GM12878 (cell line): ENCODE data around the gene COPS8. TPM values are rescaled to one million over a fixed set of nuclear protein-coding genes. Genes with fewer than 3 reads are reported as not detected.

ENCODE experiments used
- ATAC-seq: fragments of 200-7000 bp; cut with Tn5 transposase; 3 replicates; pipeline ENCODE4 v1.9.1; 2020; ENCODE audit warnings: mild to moderate bottlenecking, moderate library complexity
- BruUV-seq: library from RNA; stranded (reverse); fragments of 400-500 nt; replicated peaks from 2 replicates; lab custom pipeline; 2021; lab: Mats Ljungman, UMichigan
- CTCF ChIA-PET: fragments of 300-600 bp; sonication (Branson Sonifier 250); formaldehyde crosslinking; extraction: SDS; loops from one replicate; lab custom pipeline; 2021; ENCODE audit warnings: inconsistent platforms; lab: Yijun Ruan, JAX
- POLR2A ChIA-PET: fragments of 350-600 bp; formaldehyde crosslinking; extraction: SDS; loops from one replicate; lab custom pipeline; 2021; ENCODE audit warnings: inconsistent platforms; lab: Charles Lee
- RAD21 ChIA-PET: fragments of 300-600 bp; sonication (Branson Sonifier 250); formaldehyde crosslinking; loops from one replicate; lab custom pipeline; 2023; ENCODE audit warnings: antibody characterized with exemption; ENCODE audit not compliant: unreplicated experiment; lab: Charles Lee
- SMC1A ChIA-PET: fragments of 300-600 bp; sonication (Branson Sonifier 250); formaldehyde crosslinking; loops from one replicate; lab custom pipeline; 2023; ENCODE audit not compliant: unreplicated experiment, uncharacterized antibody; lab: Charles Lee
- DNase-seq: peaks from one replicate; pipeline ENCODE4 v3.0.0-alpha.2; 2011; ENCODE audit warnings: low read depth, low spot score
- FAIRE-seq: peaks from 3 replicates; lab custom pipeline; 2011; peaks lifted over from hg19 to GRCh38; lab: Jason Lieb, UNC
- H2AFZ ChIP-seq: 2 replicates; pipeline ENCODE4 v1.6.0; 2011; ENCODE audit warnings: low read depth, low read length, control low read depth; ENCODE audit not compliant: control insufficient read depth
- H3K27ac ChIP-seq: 2 replicates; pipeline ENCODE4 v1.5.1; 2011; ENCODE audit warnings: control low read depth; ENCODE audit not compliant: control insufficient read depth, insufficient read depth
- H3K27me3 ChIP-seq, 2 experiments: replicated peaks in 1 of 2; 2 replicates each; pipeline versions ENCODE4 v1.6.0 to v1.6.1; 2011; ENCODE audit warnings: low read length in 1 of 2; ENCODE audit not compliant: control insufficient read depth in 2 of 2, insufficient read depth in 2 of 2
- H3K36me3 ChIP-seq, 2 experiments: 2 replicates each; pipeline ENCODE4 v1.5.1; 2011; ENCODE audit warnings: low read length in 1 of 2; ENCODE audit not compliant: control insufficient read depth in 2 of 2, insufficient read depth in 2 of 2
- H3K4me1 ChIP-seq: 2 replicates; pipeline ENCODE4 v1.6.1; 2011; ENCODE audit warnings: mild to moderate bottlenecking, low read length, moderate library complexity, mixed read lengths; ENCODE audit not compliant: control insufficient read depth, insufficient read depth
- H3K4me2 ChIP-seq: 2 replicates; pipeline ENCODE4 v1.6.0; 2011; ENCODE audit warnings: control low read depth; ENCODE audit not compliant: control insufficient read depth, insufficient read depth
- H3K4me3 ChIP-seq: fragments of 200-600 bp; sonication (generic); 2 replicates; pipeline ENCODE4 v1.5.1; 2016
- H3K79me2 ChIP-seq: 2 replicates; pipeline ENCODE4 v1.6.0; 2011; ENCODE audit warnings: low read length; ENCODE audit not compliant: control insufficient read depth, insufficient read depth
- H3K9ac ChIP-seq: 2 replicates; pipeline ENCODE4 v1.8.0; 2011; ENCODE audit warnings: low read length, control low read depth, mixed read lengths; ENCODE audit not compliant: control insufficient read depth, insufficient read depth
- H3K9me3 ChIP-seq: replicated peaks from 3 replicates; pipeline ENCODE4 v1.5.1; 2011; ENCODE audit warnings: mild to moderate bottlenecking, low read length; ENCODE audit not compliant: control insufficient read depth, insufficient read depth
- H4K20me1 ChIP-seq: 2 replicates; pipeline ENCODE4 v1.6.0; 2011; ENCODE audit not compliant: control insufficient read depth, insufficient read depth
- BCLAF1 ChIP-seq: fragments of 450-650 bp; IDR thresholded peaks from 2 replicates; pipeline ENCODE4 v1.6.1; 2017; ENCODE audit warnings: antibody characterized with exemption, mild to moderate bottlenecking, moderate library complexity
- JUND ChIP-seq: IDR thresholded peaks from 2 replicates; pipeline ENCODE4 v1.6.1; 2012; ENCODE audit warnings: low read depth, mild to moderate bottlenecking, low read length, improper control_type of control experiment, moderate library complexity
- ZBTB11 ChIP-seq: fragments of 450-650 bp; formaldehyde crosslinking; IDR thresholded peaks from 2 replicates; pipeline ENCODE4 v1.5.0; 2022; ENCODE audit warnings: mild to moderate bottlenecking, missing genetic modification characterization
- ZBTB4 ChIP-seq: fragments of 450-650 bp; formaldehyde crosslinking; IDR thresholded peaks from 2 replicates; pipeline ENCODE4 v1.4.0; 2022; ENCODE audit warnings: mild to moderate bottlenecking, moderate library complexity
- WGBS: methylation state at CpG from one replicate; pipeline ENCODE4 v1.1.6; 2016; ENCODE audit warnings: low lambda C conversion rate; ENCODE audit not compliant: insufficient replicate concordance, insufficient coverage; ENCODE audit errors: missing lambda C conversion rate; 5-methylcytosine and 5-hydroxymethylcytosine counted together
- in situ Hi-C: fragments of 300-500 bp; cut with MboI; formaldehyde crosslinking; loops from 9 replicates; pipeline ENCODE4 v1.14.3; 2018; ENCODE audit warnings: mixed read lengths
- intact Hi-C: fragments of 100-400 bp; cut with micrococcal nuclease; formaldehyde crosslinking; loops from one replicate; pipeline ENCODE4 v1.14.2; 2022; ENCODE audit not compliant: unreplicated experiment
- polyA plus RNA-seq, 11 experiments: library from polyadenylated mRNA; depleted of rRNA in 4 of 11; unstranded in 6 of 11; stranded (reverse) in 5 of 11; fragments of >200 nt; fragmentation: Nextera tagmentation in 4 of 11; fragmentation: Illumina TruSeq in 1 of 11; extraction: Ambion mirVana in 4 of 11; extraction: Trizol in 1 of 11; gene quantifications; 1 replicate in 1 of 11; 2 replicates in 10 of 11; pipeline versions ENCODE4 v1.2.1 to v1.2.3, GENCODE V29; 2011 to 2016; ENCODE audit warnings: inconsistent platforms in 2 of 11, missing spikeins in 2 of 11, low read depth in 1 of 11
- total RNA-seq, 4 experiments: library from RNA; depleted of rRNA in 3 of 4; stranded (reverse); fragments of >200 nt in 3 of 4; fragmentation: Illumina TruSeq in 1 of 4; extraction: Trizol in 1 of 4; gene quantifications; 2 replicates each; pipeline versions ENCODE4 v1.2.1 to v1.2.3, GENCODE V29; 2013 to 2021
- TF ChIP-seq, protein P1 (sequence below): fragments of 450-650 bp; IDR thresholded peaks from 2 replicates; pipeline ENCODE4 v1.6.1; 2017; ENCODE audit warnings: borderline replicate concordance

Gene COPS8
- total and polyA plus RNA-seq, 10 of the 15 experiments (the other 5 are each of a cell fraction or from before 2014, with no cell fraction given) = 44.0 to 134 (median 107) TPM

DNA sequence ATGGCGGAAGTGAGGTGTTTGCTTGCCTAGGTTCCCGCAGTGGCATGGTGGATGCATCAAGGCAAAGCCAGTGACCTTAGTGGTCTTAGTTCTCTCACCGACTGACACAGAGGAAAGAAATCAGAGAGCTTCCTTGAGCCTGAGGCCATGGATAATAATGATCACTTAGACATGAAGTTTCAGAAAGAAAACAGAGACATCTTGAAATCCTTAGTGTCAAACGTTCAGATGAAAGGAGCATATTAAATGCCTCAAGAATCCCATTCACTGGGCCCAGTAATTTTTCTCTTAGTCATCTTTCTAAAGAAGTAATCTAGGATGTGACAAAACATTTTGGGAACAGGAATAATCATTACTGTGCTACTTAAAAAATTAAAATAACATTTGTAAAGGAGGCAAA, 35.2 kb downstream of the COPS8 start:
- no peak for ATAC-seq
- no peak overlapping the region for H3K4me2 ChIP-seq
- 24% methylated on average over 4 of the region's 4 CpGs for WGBS
- CTCF ChIA-PET = interaction anchor here (0.8 to 3.1 kb wide), 7 partner anchors 13 to 451 kb away, joined by 3 to 18 read pairs (median 4); no protein-coding TSS in a partner anchor
- H3K27ac ChIP-seq = no peak overlapping the region
- RAD21 ChIA-PET = no interaction called here
- intact Hi-C loops = loop anchor here (10.0 kb wide), 1 partner anchor 354 kb away; no protein-coding TSS in a partner anchor
- no peak for FAIRE-seq
- no peaks in the 10 kb centered on the region for H3K36me3 ChIP-seq
- SMC1A ChIA-PET = interaction anchor here (1.1 to 2.4 kb wide), 2 partner anchors 18 to 389 kb away, joined by 3 to 6 read pairs; no protein-coding TSS in a partner anchor
- no peak for DNase-seq
- H3K27me3 ChIP-seq = no peaks in the 10 kb centered on the region
- H3K4me1 ChIP-seq = no peaks in the 10 kb centered on the region
- POLR2A ChIA-PET = no interaction called here
- BruUV-seq = no TSS peak
- no peak overlapping the region for H3K4me3 ChIP-seq
- in situ Hi-C loops = no loop called here
- no peaks in the 10 kb centered on the region for H3K79me2 ChIP-seq
- no peak overlapping the region for H2AFZ ChIP-seq
- H3K9me3 ChIP-seq = no peaks in the 10 kb centered on the region
- TF ChIP-seq ZBTB4 (CRISPR knock-in tag) (no peak), BCLAF1 (no peak), JUND (no peak), ZBTB11 (CRISPR knock-in tag) (no peak)
- TF ChIP-seq, protein P1, sequence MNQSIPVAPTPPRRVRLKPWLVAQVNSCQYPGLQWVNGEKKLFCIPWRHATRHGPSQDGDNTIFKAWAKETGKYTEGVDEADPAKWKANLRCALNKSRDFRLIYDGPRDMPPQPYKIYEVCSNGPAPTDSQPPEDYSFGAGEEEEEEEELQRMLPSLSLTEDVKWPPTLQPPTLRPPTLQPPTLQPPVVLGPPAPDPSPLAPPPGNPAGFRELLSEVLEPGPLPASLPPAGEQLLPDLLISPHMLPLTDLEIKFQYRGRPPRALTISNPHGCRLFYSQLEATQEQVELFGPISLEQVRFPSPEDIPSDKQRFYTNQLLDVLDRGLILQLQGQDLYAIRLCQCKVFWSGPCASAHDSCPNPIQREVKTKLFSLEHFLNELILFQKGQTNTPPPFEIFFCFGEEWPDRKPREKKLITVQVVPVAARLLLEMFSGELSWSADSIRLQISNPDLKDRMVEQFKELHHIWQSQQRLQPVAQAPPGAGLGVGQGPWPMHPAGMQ = no peak
- no peak overlapping the region for H3K9ac ChIP-seq
- no peaks in the 10 kb centered on the region for H4K20me1 ChIP-seq
